Activated CD4-positive, alpha-beta T cell treated with anti-CD3 and anti-CD28 coated beads, Interleukin-2, amount 50 U/mL, for 16 hours (primary cell): ENCODE results near the gene CNTN4.
"Not testable (repeated sequence)": the region's sequence is repeated elsewhere in the genome, so short reads cannot be mapped to it uniquely, and the experiment has no call there.

Experiments
- DNase-seq: peaks from one replicate; pipeline ENCODE4 v3.0.0-alpha.2; 2020

Gene CNTN4

GRCh38 chr3:2934541-2934940, 835.9 kb downstream of the CNTN4 start:
- DNase-seq, result no peak

- DNase-seq, result no peak
Measured at GRCh38 chr3:2937055-2937454, 838.4 kb downstream of the CNTN4 start.

- no peak for DNase-seq
Measured at GRCh38 chr3:2937592-2937991, 838.9 kb downstream of the CNTN4 start.

- no peak for DNase-seq
Measured at GRCh38 chr3:2938711-2939110, 840.0 kb downstream of the CNTN4 start.

GRCh38 chr3:2940062-2940461, 841.4 kb downstream of the CNTN4 start:
- DNase-seq, result no peak

- no peak for DNase-seq
Measured at GRCh38 chr3:2944628-2945027, 846.0 kb downstream of the CNTN4 start.

- DNase-seq, result no peak
Measured at GRCh38 chr3:2945121-2945520, 846.5 kb downstream of the CNTN4 start.

- no peak for DNase-seq
Measured at GRCh38 chr3:2947536-2947935, 848.9 kb downstream of the CNTN4 start.

- no peak for DNase-seq
Measured at GRCh38 chr3:2948882-2949281, 850.2 kb downstream of the CNTN4 start.

- DNase-seq, result no peak
Measured at GRCh38 chr3:2950159-2950558, 851.5 kb downstream of the CNTN4 start.

- DNase-seq, result no peak
Measured at GRCh38 chr3:2957115-2957514, 858.4 kb downstream of the CNTN4 start.

GRCh38 chr3:2958551-2958950, 859.9 kb downstream of the CNTN4 start:
- no peak for DNase-seq

GRCh38 chr3:2961576-2961975, 862.9 kb downstream of the CNTN4 start:
- no peak for DNase-seq

GRCh38 chr3:2967871-2968270, 869.2 kb downstream of the CNTN4 start:
- DNase-seq, result no peak

- no peak for DNase-seq
Measured at GRCh38 chr3:2968475-2968874, 869.8 kb downstream of the CNTN4 start.

- no peak for DNase-seq
Measured at GRCh38 chr3:2976212-2976611, 877.5 kb downstream of the CNTN4 start.

- no peak for DNase-seq
Measured at GRCh38 chr3:2976796-2977195, 878.1 kb downstream of the CNTN4 start.

GRCh38 chr3:2978977-2979732, 880.5 kb downstream of the CNTN4 start:
- no peak for DNase-seq

- DNase-seq, result no peak
Measured at GRCh38 chr3:2984005-2984830, 885.6 kb downstream of the CNTN4 start.

- no peak for DNase-seq
Measured at GRCh38 chr3:2984831-2985220, 886.2 kb downstream of the CNTN4 start.

GRCh38 chr3:2985479-2985878, 886.8 kb downstream of the CNTN4 start:
- DNase-seq, result no peak

- DNase-seq, result no peak
Measured at GRCh38 chr3:2992534-2992933, 893.9 kb downstream of the CNTN4 start.

- DNase-seq, result not testable (repeated sequence)
Measured at GRCh38 chr3:2993130-2993529, 894.5 kb downstream of the CNTN4 start.

GRCh38 chr3:2993736-2994135, 895.1 kb downstream of the CNTN4 start:
- no peak for DNase-seq
